Measurements from ENCODE around the gene NDUFV2. TPM values are rescaled to one million over a fixed set of nuclear protein-coding genes. Genes with fewer than 3 reads are reported as not detected.

Gene NDUFV2
- polyA plus RNA-seq, 3 donors from 2014 or later, result 88.7 to 155 (median 115) TPM

DNA sequence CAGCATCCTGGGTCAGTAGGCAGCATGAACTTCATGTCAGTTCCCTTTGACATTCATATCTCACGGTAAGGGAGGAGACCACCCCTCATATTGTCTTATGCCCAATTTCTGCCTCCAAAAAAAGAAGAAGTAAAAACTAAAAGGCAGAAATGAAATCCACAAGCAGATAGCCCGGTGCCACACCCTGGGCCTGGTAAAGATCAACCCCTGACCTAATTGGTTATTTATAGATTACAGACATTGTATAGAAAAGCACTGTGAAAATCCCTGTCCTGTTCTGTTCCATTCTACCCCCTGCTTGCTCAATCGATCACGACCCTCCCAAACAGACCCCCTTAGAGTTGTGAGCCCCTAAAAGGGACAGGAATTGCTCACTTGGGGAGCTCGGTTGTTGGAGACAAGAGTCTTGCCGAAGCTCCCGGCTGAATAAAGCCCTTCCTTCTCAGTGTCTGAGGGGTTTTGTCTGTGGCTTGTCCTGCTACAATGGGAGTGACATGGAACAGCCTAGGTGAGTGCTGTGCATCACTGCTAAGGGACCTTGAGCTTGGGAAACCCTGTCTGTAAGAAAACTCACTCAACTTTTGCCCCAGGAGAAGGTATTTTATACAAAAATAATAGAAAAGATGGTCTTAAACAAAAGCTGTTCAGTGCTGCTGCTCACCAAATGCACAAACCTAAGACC is 11.1 kb downstream of the NDUFV2 start:
- H3K27ac Mint-ChIP-seq, result peak overlapping the region; percentile 49 to 83 (median 74)
- DNase-seq, result no peak
- peaks cover 71 to 96% of the 10 kb centered on the region in 2 donors for H3K4me1 Mint-ChIP-seq
- peaks cover 0 to 3% (median 2%) of the 10 kb centered on the region in 3 donors for H3K27me3 Mint-ChIP-seq (ENCODE audit: low read depth in 3 of 3)
- H3K9me3 Mint-ChIP-seq, result no peaks in the 10 kb centered on the region
- H3K4me3 Mint-ChIP-seq, result peak overlapping the region in 2 of 5 donors; percentile 4 to 33
- no peaks in the 10 kb centered on the region for H3K36me3 Mint-ChIP-seq

DNA sequence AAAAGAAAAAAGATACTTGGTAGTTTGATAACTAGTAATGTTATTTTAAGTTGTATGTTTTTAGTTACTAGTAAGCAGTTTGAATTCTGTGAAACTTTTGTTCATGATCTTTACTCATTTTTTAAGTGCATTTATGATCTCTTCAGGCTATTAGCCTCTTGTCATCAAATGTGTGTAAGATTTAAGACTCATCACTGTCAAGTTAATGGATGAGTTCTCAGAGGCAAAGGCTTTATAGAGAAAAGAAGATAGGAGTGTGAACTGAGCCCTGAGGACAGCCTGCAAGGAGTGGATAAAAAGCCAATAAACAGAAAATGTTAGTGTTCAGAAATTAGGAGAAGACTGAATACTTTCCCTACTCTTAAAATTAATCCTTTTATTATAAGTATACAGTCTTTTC is 13.5 kb downstream of the NDUFV2 start:
- no peaks in the 10 kb centered on the region for H3K9me3 Mint-ChIP-seq
- H3K36me3 Mint-ChIP-seq, result no peaks in the 10 kb centered on the region
- no peak for DNase-seq
- H3K4me3 Mint-ChIP-seq, result peak overlapping the region in 1 of 5 donors; percentile 65
- peaks cover 0 to 3% (median 0%) of the 10 kb centered on the region in 3 donors for H3K27me3 Mint-ChIP-seq (ENCODE audit: low read depth in 3 of 3)
- H3K27ac Mint-ChIP-seq, result peak overlapping the region; percentile 56 to 97 (median 88)
- H3K4me1 Mint-ChIP-seq, result peaks cover 68 to 96% of the 10 kb centered on the region in 2 donors

DNA sequence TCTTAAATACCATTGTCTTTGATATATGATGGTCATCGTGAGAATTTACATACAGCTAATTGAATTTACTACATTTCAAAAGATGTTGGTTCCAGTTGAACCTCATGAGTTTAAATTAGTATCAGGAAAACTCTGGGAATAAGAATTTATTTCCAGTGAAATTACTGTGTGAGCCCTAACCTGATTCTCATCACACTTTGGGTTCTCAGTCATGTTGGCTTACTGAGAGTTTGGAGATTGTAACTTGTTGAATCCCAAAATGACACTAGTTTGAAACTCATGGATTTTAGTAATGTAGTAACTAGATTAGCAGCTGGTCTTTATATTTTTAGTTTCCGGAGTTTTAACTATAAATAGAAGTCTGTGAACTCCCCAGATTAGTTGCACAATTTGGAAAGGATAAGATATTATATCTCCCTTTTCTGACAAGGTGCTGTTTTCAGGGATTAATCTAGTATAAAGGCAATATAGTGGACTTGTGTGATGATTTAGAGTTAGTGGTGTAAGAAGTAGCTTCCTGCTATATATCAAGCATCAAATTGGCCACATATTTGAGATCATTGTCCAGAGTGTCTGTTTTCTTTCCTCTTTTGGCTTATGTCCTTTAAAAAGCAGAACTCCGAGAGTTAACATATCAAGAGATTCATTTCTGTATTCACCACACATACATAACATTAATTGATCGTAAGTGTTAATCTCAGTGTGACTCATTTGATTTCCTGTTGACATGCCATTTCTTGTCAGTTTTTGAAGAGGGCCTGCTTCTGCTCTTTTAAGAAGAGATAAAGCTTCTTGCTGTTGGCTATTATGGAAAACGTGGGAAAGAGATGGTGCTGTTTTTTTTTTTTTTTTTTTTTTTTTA is 15.7 kb downstream of the NDUFV2 start:
- Mint-ChIP-seq H3K4me3 (peak overlapping the region; percentile 42 to 83 (median 67)), H3K9me3 (no peaks in the 10 kb centered on the region), H3K4me1 (peaks cover 68 to 94% of the 10 kb centered on the region in 2 donors), H3K27ac (peak overlapping the region; percentile 85 to 97 (median 90)), H3K36me3 (no peaks in the 10 kb centered on the region), H3K27me3 (ENCODE audit: low read depth in 3 of 3) (peaks cover 0 to 3% (median 0%) of the 10 kb centered on the region in 3 donors)
- peak; percentile 20 to 34 (median 26) for DNase-seq

DNA sequence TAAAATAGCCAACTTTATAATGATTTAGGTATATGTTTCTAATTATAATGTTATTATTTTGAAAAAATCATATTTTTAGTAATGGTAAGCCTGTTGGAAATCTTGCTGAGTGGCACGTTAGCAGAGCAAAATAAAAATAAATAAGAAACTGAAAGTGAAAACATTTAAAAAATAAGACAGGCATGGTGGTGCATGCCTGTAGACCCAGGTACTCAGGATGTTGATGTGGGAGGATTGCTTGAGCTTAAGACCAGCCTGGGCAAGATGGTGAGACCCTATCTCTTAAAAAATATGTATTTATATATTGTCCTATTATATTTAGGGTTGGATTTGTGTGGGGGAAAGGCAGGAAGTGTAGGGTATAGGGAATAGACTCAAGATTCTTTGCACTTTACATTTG is 18.3 kb downstream of the NDUFV2 start:
- peaks cover 0 to 3% (median 0%) of the 10 kb centered on the region in 3 donors for H3K27me3 Mint-ChIP-seq (ENCODE audit: low read depth in 3 of 3)
- peaks cover 57 to 71% of the 10 kb centered on the region in 2 donors for H3K4me1 Mint-ChIP-seq
- peaks cover 0 to 6% (median 4%) of the 10 kb centered on the region in 3 donors for H3K36me3 Mint-ChIP-seq
- no peaks in the 10 kb centered on the region for H3K9me3 Mint-ChIP-seq
- peak overlapping the region; percentile 15 to 69 (median 51) for H3K4me3 Mint-ChIP-seq
- H3K27ac Mint-ChIP-seq, result peak overlapping the region; percentile 81 to 89 (median 85)
- peak; percentile 21 to 32 (median 28) for DNase-seq

DNA sequence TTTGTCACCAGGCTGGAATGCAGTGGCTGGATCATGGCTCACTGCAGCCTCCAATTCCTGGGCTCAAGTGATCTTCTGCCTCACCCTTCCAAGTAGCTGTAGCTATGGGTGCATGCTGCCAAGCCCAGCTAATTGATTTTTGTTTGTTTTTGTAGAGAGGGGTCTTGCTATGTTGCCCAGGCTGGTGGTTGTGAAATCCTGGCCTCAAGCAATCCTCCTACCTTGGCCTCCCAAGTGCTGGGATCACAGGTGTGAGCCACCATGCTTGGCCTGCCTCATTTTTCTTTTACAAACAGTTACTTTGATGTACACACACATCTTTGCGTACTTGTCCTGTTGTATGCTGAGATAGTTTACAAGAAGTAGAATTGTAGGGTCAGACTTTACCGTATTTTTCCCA is 21.0 kb downstream of the NDUFV2 start:
- peak overlapping the region in 2 of 6 donors; percentile 39 for H3K27ac Mint-ChIP-seq

DNA sequence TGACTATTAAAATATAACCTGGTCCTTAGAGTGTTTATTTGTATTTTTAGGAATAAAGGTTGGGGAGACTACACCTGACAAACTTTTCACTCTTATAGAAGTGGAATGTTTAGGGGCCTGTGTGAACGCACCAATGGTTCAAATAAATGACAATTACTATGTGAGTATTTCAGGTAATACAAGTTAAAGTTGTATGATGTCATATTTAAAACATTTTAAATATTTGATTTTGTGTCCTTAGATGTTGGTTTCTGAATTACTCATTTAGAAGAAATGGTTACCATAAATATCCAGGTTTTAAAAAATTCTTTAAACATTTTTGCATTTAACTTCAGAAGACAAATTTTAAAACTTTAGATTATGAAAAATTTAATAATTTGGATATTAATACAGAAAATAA is 22.3 kb downstream of the NDUFV2 start:
- no peaks in the 10 kb centered on the region for H3K27me3 Mint-ChIP-seq (ENCODE audit: low read depth in 3 of 3)
- no peak overlapping the region for H3K27ac Mint-ChIP-seq
- no peak for DNase-seq
- H3K4me1 Mint-ChIP-seq, result peaks cover 24 to 36% of the 10 kb centered on the region in 2 donors
- H3K9me3 Mint-ChIP-seq, result no peaks in the 10 kb centered on the region
- H3K4me3 Mint-ChIP-seq, result no peak overlapping the region
- H3K36me3 Mint-ChIP-seq, result peaks cover 10 to 29% (median 15%) of the 10 kb centered on the region in 3 donors

More for the DNA sequence above, 21.0 kb downstream of the NDUFV2 start:
- Mint-ChIP-seq H3K9me3 (no peaks in the 10 kb centered on the region), H3K4me3 (no peak overlapping the region), H3K36me3 (peaks cover 5 to 19% (median 8%) of the 10 kb centered on the region in 3 donors), H3K27me3 (ENCODE audit: low read depth in 3 of 3) (no peaks in the 10 kb centered on the region), H3K4me1 (peaks cover 32 to 49% of the 10 kb centered on the region in 2 donors)
- DNase-seq, result no peak

DNA sequence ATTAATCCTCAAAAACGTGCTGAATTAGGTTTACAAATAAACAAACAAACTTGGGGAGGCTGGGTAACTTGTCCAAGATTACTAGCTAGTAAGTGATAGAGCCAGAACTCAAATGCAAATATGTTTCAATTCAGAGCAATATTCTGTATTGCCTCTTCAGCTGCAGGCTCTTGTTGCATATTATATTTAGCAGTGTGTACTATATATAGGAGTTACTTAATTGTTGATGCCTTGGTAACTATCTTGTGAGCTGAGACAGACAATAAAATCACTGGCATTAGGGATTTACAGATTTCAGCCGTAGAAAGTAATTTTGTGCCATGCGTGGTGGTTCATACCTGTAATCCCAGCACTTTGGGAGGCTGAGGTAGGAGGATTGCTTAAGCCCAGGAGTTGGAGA is 23.8 kb downstream of the NDUFV2 start:
- H3K27me3 Mint-ChIP-seq (ENCODE audit: low read depth in 3 of 3), result no peaks in the 10 kb centered on the region
- H3K27ac Mint-ChIP-seq, result no peak overlapping the region
- H3K36me3 Mint-ChIP-seq, result peaks cover 10 to 31% (median 18%) of the 10 kb centered on the region in 3 donors
- no peaks in the 10 kb centered on the region for H3K9me3 Mint-ChIP-seq
- no peak for DNase-seq
- H3K4me1 Mint-ChIP-seq, result peaks cover 12 to 21% of the 10 kb centered on the region in 2 donors
- no peak overlapping the region for H3K4me3 Mint-ChIP-seq

DNA sequence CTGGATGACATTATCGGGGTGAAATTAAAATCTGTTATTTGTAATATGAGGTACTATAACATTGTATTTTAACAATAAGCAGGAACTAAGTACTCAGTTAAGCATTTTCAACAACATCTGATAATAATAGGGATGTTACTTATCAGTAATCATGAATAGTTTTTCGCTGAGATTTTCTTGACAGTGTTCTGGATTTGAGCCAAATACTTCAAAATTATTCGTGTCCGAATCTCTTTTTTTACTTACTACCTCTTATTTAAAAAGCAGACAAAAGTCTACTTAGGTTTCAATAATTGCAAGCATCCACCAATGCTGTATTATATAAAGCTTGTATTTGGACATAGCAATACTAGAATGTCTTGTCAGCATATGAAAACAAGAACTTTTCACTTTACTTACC is 27.7 kb downstream of the NDUFV2 start:
- Mint-ChIP-seq H3K27ac (peak overlapping the region in 4 of 6 donors; percentile 11 to 58 (median 36)), H3K4me1 (peaks cover 6 to 23% of the 10 kb centered on the region in 2 donors), H3K4me3 (no peak overlapping the region), H3K36me3 (peaks cover 14 to 27% (median 16%) of the 10 kb centered on the region in 3 donors), H3K9me3 (no peaks in the 10 kb centered on the region), H3K27me3 (ENCODE audit: low read depth in 3 of 3) (no peaks in the 10 kb centered on the region)
- DNase-seq, result no peak

DNA sequence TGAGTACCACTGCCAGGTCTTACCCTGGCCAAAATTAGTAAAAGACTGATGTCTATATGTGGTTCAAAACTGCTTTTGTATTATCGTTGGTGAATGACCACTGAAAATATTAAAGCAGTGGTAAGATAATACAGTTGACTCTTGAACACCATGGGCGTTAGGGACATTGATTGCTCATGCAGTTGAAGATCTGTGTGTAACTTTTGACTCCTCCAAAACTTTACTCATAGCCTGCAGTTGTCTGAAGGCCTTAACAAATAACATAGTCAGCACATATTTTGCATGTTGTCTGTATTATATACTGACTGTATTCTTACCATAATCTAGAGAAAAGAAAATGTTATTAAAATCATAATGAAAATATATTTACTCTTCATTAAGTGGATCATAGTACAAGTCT is 28.3 kb downstream of the NDUFV2 start:
- Mint-ChIP-seq H3K4me1 (peaks cover 12 to 29% of the 10 kb centered on the region in 2 donors), H3K36me3 (peaks cover 14 to 27% (median 16%) of the 10 kb centered on the region in 3 donors), H3K9me3 (no peaks in the 10 kb centered on the region), H3K27ac (peak overlapping the region in 1 of 6 donors; percentile 48), H3K4me3 (no peak overlapping the region), H3K27me3 (ENCODE audit: low read depth in 3 of 3) (peaks cover 0 to 3% (median 0%) of the 10 kb centered on the region in 3 donors)
- DNase-seq, result no peak

DNA sequence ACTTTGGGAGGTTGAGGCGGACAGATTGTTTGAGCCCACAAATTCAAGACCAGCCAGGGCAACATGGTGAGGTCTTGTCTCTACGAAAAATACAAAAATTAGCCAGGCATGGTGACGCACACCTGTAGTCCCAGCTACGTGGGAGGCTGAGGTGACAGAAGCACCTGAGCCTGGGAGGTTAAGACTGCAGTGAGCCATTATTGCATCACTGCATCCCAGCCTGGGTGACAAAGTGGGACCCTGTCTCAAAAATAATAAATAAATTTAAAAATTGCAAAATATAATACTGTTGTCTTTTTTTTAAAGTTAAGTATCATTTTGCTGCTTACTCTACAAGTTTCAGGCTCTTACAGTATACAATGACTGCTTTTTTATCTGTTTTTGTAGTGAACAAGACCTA is 30.1 kb downstream of the NDUFV2 start:
- Mint-ChIP-seq H3K36me3 (peaks cover 13 to 21% (median 15%) of the 10 kb centered on the region in 3 donors), H3K4me3 (no peak overlapping the region), H3K9me3 (no peaks in the 10 kb centered on the region), H3K4me1 (peaks cover 15 to 30% of the 10 kb centered on the region in 2 donors), H3K27ac (peak overlapping the region in 1 of 6 donors; percentile 56), H3K27me3 (ENCODE audit: low read depth in 3 of 3) (peaks cover 5 to 15% (median 5%) of the 10 kb centered on the region in 3 donors)
- no peak for DNase-seq

DNA sequence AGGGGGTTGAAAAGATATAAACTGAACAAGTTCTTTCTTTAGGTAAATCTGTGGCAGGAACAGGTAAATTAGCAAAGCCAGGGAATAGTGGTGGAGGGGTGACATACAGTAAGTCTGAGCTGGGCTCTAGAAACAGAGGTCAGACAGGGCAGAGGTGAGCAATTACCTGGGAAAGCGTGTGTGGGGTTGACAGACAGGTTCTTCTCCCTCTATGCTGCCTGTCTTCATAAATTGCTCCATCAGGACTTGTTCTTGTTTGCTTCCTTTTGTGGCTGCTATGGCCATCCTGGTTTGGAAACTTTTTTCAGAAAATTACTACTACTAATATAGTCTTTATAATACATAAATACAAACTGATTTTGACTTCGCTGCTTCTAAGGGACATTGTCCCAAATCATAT is 30.7 kb downstream of the NDUFV2 start:
- no peak for DNase-seq
- Mint-ChIP-seq H3K9me3 (no peaks in the 10 kb centered on the region), H3K27ac (peak overlapping the region; percentile 0 to 77 (median 46)), H3K4me3 (peak overlapping the region in 1 of 5 donors; percentile 26), H3K4me1 (peaks cover 21 to 36% of the 10 kb centered on the region in 2 donors), H3K27me3 (ENCODE audit: low read depth in 3 of 3) (peaks cover 7 to 20% (median 8%) of the 10 kb centered on the region in 3 donors), H3K36me3 (peaks cover 11 to 17% (median 11%) of the 10 kb centered on the region in 3 donors)

DNA sequence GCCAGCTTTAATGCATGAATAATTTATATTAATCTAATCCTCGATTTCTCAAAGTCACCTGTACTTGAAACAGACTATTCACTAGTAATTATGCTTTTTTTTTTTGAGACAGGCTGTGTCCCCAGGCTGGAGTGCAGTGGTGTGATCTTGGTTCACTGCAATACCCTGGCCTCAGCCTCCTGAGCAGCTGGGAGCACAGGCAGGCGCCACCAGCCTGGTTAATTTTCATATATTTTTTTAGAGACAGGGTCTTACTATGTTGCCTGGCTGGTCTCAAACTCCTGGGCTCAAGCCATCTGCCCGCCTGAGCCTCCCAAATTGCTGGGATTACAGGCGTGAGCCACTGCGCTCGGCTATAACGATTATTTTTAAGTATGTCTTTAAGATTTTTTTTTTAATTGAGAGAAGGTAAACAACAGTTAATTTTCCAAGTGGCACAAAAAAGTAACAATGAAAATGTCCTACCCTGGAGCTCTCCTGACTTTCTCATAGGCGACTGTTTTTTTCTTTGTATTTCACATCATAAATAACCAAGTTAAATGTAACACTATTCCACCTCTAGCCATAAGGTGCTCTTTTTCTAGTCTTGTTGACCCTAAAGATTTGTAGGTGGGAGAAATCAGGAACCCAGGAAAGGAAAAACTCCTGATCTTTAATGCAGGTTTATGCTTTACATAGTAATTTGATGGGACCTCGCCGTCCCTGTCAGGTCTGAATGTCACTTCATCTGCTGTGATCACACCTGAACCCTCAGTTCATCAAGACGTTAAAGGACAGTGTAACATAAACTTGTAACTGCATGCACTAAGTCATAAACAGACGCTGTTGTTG is 32.8 kb downstream of the NDUFV2 start:
- H3K36me3 Mint-ChIP-seq, result peaks cover 0 to 7% (median 3%) of the 10 kb centered on the region in 3 donors
- H3K27ac Mint-ChIP-seq, result peak overlapping the region; percentile 95 to 100 (median 99)
- peaks cover 7 to 27% (median 8%) of the 10 kb centered on the region in 3 donors for H3K27me3 Mint-ChIP-seq (ENCODE audit: low read depth in 3 of 3)
- peaks cover 38 to 57% of the 10 kb centered on the region in 2 donors for H3K4me1 Mint-ChIP-seq
- no peaks in the 10 kb centered on the region for H3K9me3 Mint-ChIP-seq
- no peak for DNase-seq
- H3K4me3 Mint-ChIP-seq, result peak overlapping the region; percentile 98 to 99 (median 98)

DNA sequence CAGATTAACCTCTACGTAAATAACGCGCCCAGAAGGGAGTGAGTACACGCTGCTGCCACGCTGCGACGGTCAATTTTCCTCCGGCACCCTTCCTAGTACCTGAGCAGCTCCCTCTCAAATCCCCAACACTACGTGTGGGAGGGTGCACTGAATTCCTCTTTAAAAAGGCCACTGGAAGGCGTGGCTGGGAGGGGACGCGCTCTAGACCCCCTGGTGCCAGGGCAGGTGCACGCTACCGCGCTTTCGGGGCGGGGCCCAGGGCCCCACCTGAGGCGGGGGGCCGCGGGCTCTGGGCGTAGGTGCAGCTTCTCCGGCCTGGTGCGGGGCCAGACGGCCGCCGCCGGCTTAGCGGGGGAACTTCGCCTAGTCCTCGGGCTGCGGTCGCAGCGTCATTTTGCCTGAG is 33.4 kb downstream of the NDUFV2 start:
- Mint-ChIP-seq H3K27ac (peak overlapping the region; percentile 97 to 100 (median 99)), H3K9me3 (no peaks in the 10 kb centered on the region), H3K4me3 (peak overlapping the region; percentile 98 to 99 (median 98)), H3K27me3 (ENCODE audit: low read depth in 3 of 3) (peaks cover 7 to 27% (median 8%) of the 10 kb centered on the region in 3 donors), H3K4me1 (peaks cover 44 to 63% of the 10 kb centered on the region in 2 donors), H3K36me3 (peaks cover 0 to 7% (median 3%) of the 10 kb centered on the region in 3 donors)
- DNase-seq, result no peak
